IMR-90 (cell line): Measurements from ENCODE around the gene GPR33. TPM values are rescaled to one million over a fixed set of nuclear protein-coding genes. Genes with fewer than 3 reads are reported as not detected.
A peak's percentile ranks its signal among the peaks of the same experiment; 100 is the strongest.

Experiments used
- ATAC-seq: fragments of 200-7000 bp; cut with Tn5 transposase; 2 replicates; pipeline ENCODE4 v1.9.1; 2020; ENCODE audit warnings: low read depth, mild to moderate bottlenecking, moderate library complexity
- BruUV-seq: library from RNA; stranded (reverse); fragments of 400-500 nt; replicated peaks from 2 replicates; lab custom pipeline; 2021; lab: Mats Ljungman, UMichigan
- CTCF ChIA-PET: fragments of 300-600 bp; formaldehyde crosslinking; extraction: SDS; loops from one replicate; lab custom pipeline; 2021; ENCODE audit warnings: antibody characterized with exemption; lab: Yijun Ruan, JAX
- POLR2A ChIA-PET: fragments of 300-600 bp; sonication (Branson Sonifier 250); formaldehyde crosslinking; loops from one replicate; lab custom pipeline; 2022; ENCODE audit warnings: antibody characterized with exemption; ENCODE audit not compliant: unreplicated experiment; lab: Charles Lee
- DNase-seq: peaks from one replicate; pipeline ENCODE4 v3.0.0; 2013
- H2AFZ ChIP-seq: replicated peaks from 2 replicates; pipeline ENCODE3; 2013; ENCODE audit warnings: low read length, mild to moderate bottlenecking; ENCODE audit not compliant: poor library complexity
- H2AK5ac ChIP-seq: 2 replicates; pipeline ENCODE4 v1.6.1; 2013; ENCODE audit warnings: low read depth, low read length, inconsistent platforms
- H2AK9ac ChIP-seq: replicated peaks from 2 replicates; pipeline ENCODE3; 2013; ENCODE audit warnings: mild to moderate bottlenecking, low read depth, low read length, moderate library complexity; ENCODE audit not compliant: poor library complexity
- H2BK120ac ChIP-seq: 2 replicates; pipeline ENCODE4 v1.6.1; 2013; ENCODE audit warnings: low read depth, low read length, inconsistent platforms
- H2BK15ac ChIP-seq: 3 replicates; pipeline ENCODE4 v1.6.1; 2013; ENCODE audit warnings: low read depth, low read length, inconsistent platforms
- H2BK20ac ChIP-seq: 2 replicates; pipeline ENCODE4 v1.6.1; 2013; ENCODE audit warnings: low read depth, mild to moderate bottlenecking, inconsistent platforms, low read length, moderate library complexity
- H2BK5ac ChIP-seq: 2 replicates; pipeline ENCODE4 v1.6.1; 2013; ENCODE audit warnings: mild to moderate bottlenecking, low read depth, low read length, inconsistent platforms; ENCODE audit not compliant: poor library complexity, severe bottlenecking
- H3K14ac ChIP-seq: replicated peaks from 2 replicates; pipeline ENCODE4 v1.6.1; 2013; ENCODE audit warnings: low read depth, low read length, inconsistent platforms
- H3K18ac ChIP-seq: 2 replicates; pipeline ENCODE4 v1.6.1; 2013; ENCODE audit warnings: low read depth, low read length, control low read depth
- H3K23ac ChIP-seq: 2 replicates; pipeline ENCODE4 v1.6.1; 2013; ENCODE audit warnings: low read depth, low read length, inconsistent platforms
- H3K27ac ChIP-seq: 2 replicates; pipeline ENCODE4 v1.5.1; 2013; ENCODE audit warnings: mild to moderate bottlenecking, control low read depth, low read length; ENCODE audit not compliant: insufficient read depth
- H3K27me3 ChIP-seq: 2 replicates; pipeline ENCODE4 v1.6.1; 2013; ENCODE audit warnings: low read length; ENCODE audit not compliant: control insufficient read depth, insufficient read depth
- H3K36me3 ChIP-seq: 2 replicates; pipeline ENCODE4 v1.6.1; 2013; ENCODE audit warnings: low read length, mixed read lengths; ENCODE audit not compliant: control insufficient read depth, insufficient read depth
- H3K4ac ChIP-seq: 2 replicates; pipeline ENCODE4 v1.6.1; 2013; ENCODE audit warnings: low read depth, low read length, inconsistent platforms
- H3K4me1 ChIP-seq: 2 replicates; pipeline ENCODE4 v1.6.1; 2013; ENCODE audit warnings: low read length, mixed read lengths; ENCODE audit not compliant: control insufficient read depth, insufficient read depth
- H3K4me2 ChIP-seq: 2 replicates; pipeline ENCODE4 v1.6.1; 2013; ENCODE audit warnings: low read depth, mild to moderate bottlenecking, control low read depth, low read length, moderate library complexity
- H3K4me3 ChIP-seq: 2 replicates; pipeline ENCODE4 v1.5.1; 2013; ENCODE audit warnings: low read depth, mild to moderate bottlenecking, control low read depth, low read length, moderate library complexity; ENCODE audit not compliant: insufficient read depth
- H3K56ac ChIP-seq: 2 replicates; pipeline ENCODE4 v1.6.1; 2013; ENCODE audit warnings: low read length, inconsistent platforms; ENCODE audit not compliant: insufficient read depth; ENCODE audit errors: extremely low read depth
- H3K79me1 ChIP-seq, 2 experiments: 2 replicates each; pipeline ENCODE4 v1.6.1; 2013; ENCODE audit warnings: low read length in 2 of 2, inconsistent platforms in 1 of 2, low read depth in 1 of 2
- H3K9ac ChIP-seq: 2 replicates; pipeline ENCODE4 v1.6.1; 2013; ENCODE audit warnings: low read depth, low read length, control low read depth
- H3K9me1 ChIP-seq: 2 replicates; pipeline ENCODE4 v1.6.1; 2013; ENCODE audit warnings: low read length, inconsistent platforms; ENCODE audit not compliant: insufficient read depth
- H3K9me3 ChIP-seq: 2 replicates; pipeline ENCODE4 v1.6.1; 2013; ENCODE audit warnings: low read length; ENCODE audit not compliant: control insufficient read depth, insufficient read depth
- H4K20me1 ChIP-seq: 2 replicates; pipeline ENCODE4 v1.6.1; 2013; ENCODE audit warnings: low read length, inconsistent platforms; ENCODE audit not compliant: insufficient read depth
- H4K5ac ChIP-seq: 2 replicates; pipeline ENCODE4 v1.6.1; 2013; ENCODE audit warnings: mild to moderate bottlenecking, low read depth, low read length, control low read depth
- H4K8ac ChIP-seq, 2 experiments: 2 replicates each; pipeline ENCODE4 v1.6.1; 2013; ENCODE audit warnings: low read depth in 2 of 2, low read length in 2 of 2, control low read depth in 1 of 2, inconsistent platforms in 1 of 2
- H4K91ac ChIP-seq: 2 replicates; pipeline ENCODE4 v1.6.1; 2013; ENCODE audit warnings: low read depth, low read length, inconsistent platforms; ENCODE audit not compliant: insufficient read depth
- BHLHE40 ChIP-seq: fragments of 150-350 bp; IDR thresholded peaks from 2 replicates; pipeline ENCODE4 v1.6.1; 2016; ENCODE audit warnings: mild to moderate bottlenecking, low read depth, low read length
- CHD1 ChIP-seq: IDR thresholded peaks from 2 replicates; pipeline ENCODE4 v1.6.1; 2012; ENCODE audit warnings: low read depth, low read length, improper control_type of control experiment
- FOS ChIP-seq: fragments of 150-350 bp; IDR thresholded peaks from 2 replicates; pipeline ENCODE4 v1.6.1; 2016; ENCODE audit warnings: low read depth, low read length
- POLR2A ChIP-seq: IDR thresholded peaks from 2 replicates; pipeline ENCODE4 v1.6.1; 2012; ENCODE audit warnings: mild to moderate bottlenecking, low read depth, low read length
- RAD21 ChIP-seq: IDR thresholded peaks from 2 replicates; pipeline ENCODE4 v1.6.1; 2012; ENCODE audit warnings: low read length, improper control_type of control experiment
- RFX5 ChIP-seq: IDR thresholded peaks from 2 replicates; pipeline ENCODE4 v1.8.0; 2012; ENCODE audit warnings: low read depth, mild to moderate bottlenecking, low read length, moderate library complexity
- WGBS, 2 experiments: methylation state at CpG; one replicate each; pipeline versions ENCODE4 v1.1.5 to v1.1.7; 2013; ENCODE audit warnings: missing lambda C conversion rate in 2 of 2; ENCODE audit not compliant: insufficient read length in 1 of 2; ENCODE audit errors: extremely low coverage in 2 of 2; 5-methylcytosine and 5-hydroxymethylcytosine counted together
- dilution Hi-C: fragments of 300-500 bp; cut with HindIII; formaldehyde crosslinking; loops from one replicate; pipeline ENCODE4 v1.14.3; 2018; ENCODE audit warnings: low sequenced_read_pairs; ENCODE audit not compliant: unreplicated experiment
- in situ Hi-C: fragments of 300-500 bp; cut with MboI; formaldehyde crosslinking; loops from 3 replicates; pipeline ENCODE4 v1.14.3; 2019; ENCODE audit warnings: low sequenced_read_pairs, inconsistent platforms, mixed read lengths
- intact Hi-C: fragments of 100-400 bp; cut with micrococcal nuclease; formaldehyde crosslinking; loops from 2 replicates; pipeline ENCODE4 v1.10.0; 2022
- polyA plus RNA-seq, 3 experiments: library from polyadenylated mRNA; depleted of rRNA; stranded (reverse); fragments of >200 nt; gene quantifications; 2 replicates each; pipeline ENCODE4 v1.2.3, GENCODE V29; 2012; ENCODE audit warnings: low replicate concordance in 1 of 3
- total RNA-seq: library from RNA; depleted of rRNA; stranded (reverse); fragments of >200 nt; gene quantifications from 2 replicates; pipeline ENCODE4 v1.2.3, GENCODE V29; 2012
- TF ChIP-seq, protein P1 (sequence below): fragments of 150-350 bp; IDR thresholded peaks from 2 replicates; pipeline ENCODE4 v1.6.1; 2016; ENCODE audit warnings: low read depth, mild to moderate bottlenecking, low read length, moderate library complexity, borderline replicate concordance

Gene GPR33
- total and polyA plus RNA-seq, 2 of the 4 experiments (the other 2 are of a cell fraction): not detected

GRCh38 chr14:31442284-31442683 lies 45.6 kb downstream of the GPR33 start:
- BruUV-seq: no TSS peak
- TF ChIP-seq POLR2A (no peak), BHLHE40 (no peak), RAD21 (no peak), FOS (no peak), CHD1 (no peak), RFX5 (no peak)
- TF ChIP-seq, protein P1, sequence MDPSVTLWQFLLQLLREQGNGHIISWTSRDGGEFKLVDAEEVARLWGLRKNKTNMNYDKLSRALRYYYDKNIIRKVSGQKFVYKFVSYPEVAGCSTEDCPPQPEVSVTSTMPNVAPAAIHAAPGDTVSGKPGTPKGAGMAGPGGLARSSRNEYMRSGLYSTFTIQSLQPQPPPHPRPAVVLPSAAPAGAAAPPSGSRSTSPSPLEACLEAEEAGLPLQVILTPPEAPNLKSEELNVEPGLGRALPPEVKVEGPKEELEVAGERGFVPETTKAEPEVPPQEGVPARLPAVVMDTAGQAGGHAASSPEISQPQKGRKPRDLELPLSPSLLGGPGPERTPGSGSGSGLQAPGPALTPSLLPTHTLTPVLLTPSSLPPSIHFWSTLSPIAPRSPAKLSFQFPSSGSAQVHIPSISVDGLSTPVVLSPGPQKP: no peak
- Histone ChIP-seq H3K9me1 (no peaks in the 10 kb centered on the region; the same call in 1 of the 2 replicates), H3K4me2 (no peak overlapping the region), H4K5ac (no peak overlapping the region), H4K8ac (no peak overlapping the region), H2BK15ac (no peak overlapping the region), H3K4me1 (peaks cover 2% of the 10 kb centered on the region; the same call in 1 of the 2 replicates), H3K79me1 (peaks cover 0 to 3% of the 10 kb centered on the region in 2 experiments; a peak in 1 of 4 replicates), H2AK5ac (no peak overlapping the region), H4K20me1 (no peaks in the 10 kb centered on the region), H2BK20ac (no peak overlapping the region), H4K91ac (0 out of 2 replicates have a peak overlapping the region, but pooled peaks have one; percentile 4), H3K4ac (no peak overlapping the region), H3K27ac (no peak overlapping the region; the same call in 1 of the 2 replicates), H3K4me3 (no peak overlapping the region), H3K23ac (no peak overlapping the region), H3K14ac (no peak overlapping the region), H2AFZ (no peak overlapping the region), H3K56ac (no peak overlapping the region), H3K9me3 (no peaks in the 10 kb centered on the region), H3K36me3 (0 out of 2 replicates have a peak, but pooled peaks cover 2% of the 10 kb centered on the region), H3K27me3 (no peaks in the 10 kb centered on the region), H3K9ac (no peak overlapping the region), H3K18ac (no peak overlapping the region), H2BK120ac (no peak overlapping the region), H2BK5ac (no peak overlapping the region), H2AK9ac (no peak overlapping the region)
- dilution Hi-C loops: no loop called here
- intact Hi-C loops: no loop called here
- ChIA-PET CTCF (interaction anchor here (0.6 to 0.8 kb wide), 3 partner anchors 16 to 511 kb away, joined by 3 to 7 read pairs (median 3); no protein-coding TSS in a partner anchor), POLR2A (no interaction called here)
- no CpG with 5 or more reads among the region's 6 CpGs for WGBS, 2 experiments
- no peak for DNase-seq
- in situ Hi-C loops: no loop called here
- no peak for ATAC-seq
